ENCODE results near the gene DDHD1.

GRCh38 chr14:53019406-53019805 is 133.7 kb downstream of the DDHD1 start:
- TF ChIP-seq CTCF (optimal IDR thresholded peaks at IDR 0.05 in 1 of 3, IDR thresholded peaks at IDR 0.05 in 1 of 3, conservative IDR thresholded peaks at IDR 0.05 in 1 of 3; ENCODE audit: extremely low read depth in 1 of 3, insufficient read depth in 2 of 3, low read length in 3 of 3) = no peak
- no peak for TF ChIP-seq EZH2 (IDR thresholded peaks at IDR 0.05; ENCODE audit: low read length)
